Gastrocnemius medialis (tissue), 4 donors: Measurements from ENCODE around the gene VAMP3.

Source experiments
- CTCF ChIP-seq, 5 experiments: fragments of 450-650 bp in 3 of 5; fragments of 200-600 bp in 2 of 5; sonication (generic) in 2 of 5; IDR thresholded peaks in 4 of 5; conservative IDR thresholded peaks in 1 of 5; 1 replicate in 4 of 5; 2 replicates in 1 of 5; pipeline ENCODE4 v1.5.1; 2016 to 2019; ENCODE audit warnings: antibody characterized with exemption in 5 of 5, mild to moderate bottlenecking in 3 of 5, moderate library complexity in 3 of 5
- POLR2A ChIP-seq, 2 donors: fragments of 450-650 bp; IDR thresholded peaks; one replicate each; pipeline ENCODE4 v1.6.1; 2017; ENCODE audit warnings: antibody characterized with exemption in 2 of 2, mild to moderate bottlenecking in 2 of 2, moderate library complexity in 2 of 2

GRCh38 chr1:7826363-7826762 is 55.3 kb downstream of the VAMP3 start:
- TF ChIP-seq CTCF (IDR thresholded peaks at IDR 0.05 in 4 of 5, conservative IDR thresholded peaks at IDR 0.05 in 1 of 5) (no peak), POLR2A (IDR thresholded peaks at IDR 0.05) (no peak)
